ENCODE results near the gene CSK.

- TF ChIP-seq CTCF (IDR thresholded peaks at IDR 0.05), result no peak
- no peak for TF ChIP-seq POLR2AphosphoS5 (IDR thresholded peaks at IDR 0.05; ENCODE audit: low read depth, low read length)
- TF ChIP-seq MAX (IDR thresholded peaks at IDR 0.05; ENCODE audit: low read depth), result no peak
- TF ChIP-seq ZBTB33 (IDR thresholded peaks at IDR 0.05; ENCODE audit: borderline replicate concordance, low read depth), result no peak
- TF ChIP-seq USF1 (IDR thresholded peaks at IDR 0.05; ENCODE audit: borderline replicate concordance, low read depth), result no peak
- TF ChIP-seq, protein P1, sequence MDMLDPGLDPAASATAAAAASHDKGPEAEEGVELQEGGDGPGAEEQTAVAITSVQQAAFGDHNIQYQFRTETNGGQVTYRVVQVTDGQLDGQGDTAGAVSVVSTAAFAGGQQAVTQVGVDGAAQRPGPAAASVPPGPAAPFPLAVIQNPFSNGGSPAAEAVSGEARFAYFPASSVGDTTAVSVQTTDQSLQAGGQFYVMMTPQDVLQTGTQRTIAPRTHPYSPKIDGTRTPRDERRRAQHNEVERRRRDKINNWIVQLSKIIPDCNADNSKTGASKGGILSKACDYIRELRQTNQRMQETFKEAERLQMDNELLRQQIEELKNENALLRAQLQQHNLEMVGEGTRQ (IDR thresholded peaks at IDR 0.05; ENCODE audit: borderline replicate concordance, low read depth, low read length), result no peak
- no peak for TF ChIP-seq MXI1 (IDR thresholded peaks at IDR 0.05; ENCODE audit: low read depth, low read length)
- no peak for TF ChIP-seq RCOR1 (IDR thresholded peaks at IDR 0.05; ENCODE audit: low read length)
- TF ChIP-seq GABPA (IDR thresholded peaks at IDR 0.05; ENCODE audit: low read depth), result no peak
- no peak for TF ChIP-seq EZH2phosphoT487 (IDR thresholded peaks at IDR 0.05; ENCODE audit: borderline replicate concordance, low read depth)
- no peak for TF ChIP-seq REST (IDR thresholded peaks at IDR 0.05; ENCODE audit: low read depth, low read length)
Observed at GRCh38 chr15:74794248-74794969, 12.5 kb downstream of the CSK start.
